Measurements from ENCODE around the gene GMEB2.

GMEB2 gene

DNA sequence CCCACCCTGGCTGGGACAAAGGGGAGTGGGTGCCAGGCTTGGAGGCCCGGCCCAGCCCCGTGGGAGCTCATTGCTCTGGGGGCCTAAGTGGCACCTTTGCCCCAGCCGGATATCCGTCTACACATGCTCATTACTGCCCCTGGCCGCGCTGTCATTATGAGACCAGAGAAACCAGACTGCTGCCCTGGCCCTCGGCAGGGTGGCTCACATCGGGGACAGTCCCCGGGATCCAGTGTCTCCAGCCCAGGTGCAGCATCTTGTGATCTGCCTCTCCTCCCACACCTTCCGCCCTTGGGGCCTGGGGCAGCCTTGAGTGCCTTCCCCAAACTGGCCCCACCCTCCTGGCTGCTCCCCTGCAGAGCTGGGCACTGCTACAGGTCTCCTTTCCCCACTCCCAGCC, 84.2 kb downstream of the GMEB2 start:
- H3K4me3 ChIP-seq (ENCODE audit: low read length), result no peak overlapping the region
- no peaks in the 10 kb centered on the region for H3K27me3 ChIP-seq (ENCODE audit: insufficient read depth, low read length)
- H3K36me3 ChIP-seq (ENCODE audit: insufficient read depth, low read length), result no peaks in the 10 kb centered on the region
- H3K9me3 ChIP-seq (ENCODE audit: insufficient read depth, low read depth, low read length), result no peaks in the 10 kb centered on the region
- no peaks in the 10 kb centered on the region for H3K4me1 ChIP-seq (ENCODE audit: insufficient read depth, low read length)
- 91% methylated on average over 10 of the region's 10 CpGs for WGBS
- no peak overlapping the region for H3K27ac ChIP-seq (ENCODE audit: low read depth, low read length)
- H3K9ac ChIP-seq (ENCODE audit: low read depth, low read length), result no peak overlapping the region

DNA sequence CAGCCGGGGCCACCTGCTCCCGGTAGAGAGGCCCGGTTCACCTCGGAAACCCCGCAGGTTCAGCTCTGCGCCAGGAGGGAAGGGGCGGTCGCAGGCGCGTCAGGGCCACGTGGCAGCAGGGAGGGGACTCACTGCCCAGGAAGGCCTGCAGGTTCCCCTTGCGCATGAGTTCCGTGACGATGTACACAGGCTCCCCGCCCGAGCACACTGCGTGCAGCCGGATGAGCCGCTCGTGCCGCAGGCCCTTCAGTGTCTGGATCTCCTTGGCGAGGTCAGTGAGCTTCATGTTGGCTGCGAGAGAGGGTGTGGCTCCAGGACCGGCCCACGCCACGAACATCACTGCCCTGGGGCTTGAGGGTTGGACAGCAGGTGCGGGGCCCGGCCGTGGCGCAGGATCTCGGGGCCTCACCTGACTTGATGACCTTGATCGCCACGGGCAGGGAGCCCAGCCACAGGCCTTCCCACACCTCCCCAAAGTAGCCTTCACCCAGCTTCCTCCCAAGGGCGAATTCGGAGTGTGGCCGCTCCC, 84.8 kb downstream of the GMEB2 start:
- WGBS, result 93% methylated on average over 36 of the region's 36 CpGs
- Histone ChIP-seq H3K27ac (ENCODE audit: low read depth, low read length) (no peak overlapping the region), H3K36me3 (ENCODE audit: insufficient read depth, low read length) (no peaks in the 10 kb centered on the region), H3K27me3 (ENCODE audit: insufficient read depth, low read length) (no peaks in the 10 kb centered on the region), H3K4me1 (ENCODE audit: insufficient read depth, low read length) (no peaks in the 10 kb centered on the region), H3K9me3 (ENCODE audit: insufficient read depth, low read depth, low read length) (no peaks in the 10 kb centered on the region), H3K9ac (ENCODE audit: low read depth, low read length) (no peak overlapping the region), H3K4me3 (ENCODE audit: low read length) (no peak overlapping the region)

DNA sequence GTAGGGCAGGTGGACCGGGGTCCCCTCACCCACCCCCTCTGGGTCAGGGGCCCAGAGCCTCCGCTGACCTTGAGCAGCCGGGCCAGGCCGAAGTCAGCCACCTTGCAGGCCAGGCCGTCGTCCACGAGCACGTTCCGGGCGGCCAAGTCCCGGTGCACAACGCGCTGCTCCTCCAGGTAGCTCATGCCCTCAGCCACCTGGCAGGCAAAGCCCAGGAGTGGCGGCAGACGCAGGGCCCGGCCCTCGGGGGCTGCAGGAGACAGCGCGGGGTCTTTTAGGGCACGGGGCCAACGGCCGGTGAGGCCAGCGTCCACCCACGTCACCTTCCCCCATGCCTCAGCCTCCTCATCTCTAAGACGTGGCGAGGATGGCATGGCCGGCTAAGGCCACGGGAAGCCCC, 85.5 kb downstream of the GMEB2 start:
- no peaks in the 10 kb centered on the region for H3K9me3 ChIP-seq (ENCODE audit: insufficient read depth, low read depth, low read length)
- no peak overlapping the region for H3K27ac ChIP-seq (ENCODE audit: low read depth, low read length)
- 94% methylated on average over 28 of the region's 28 CpGs for WGBS
- no peaks in the 10 kb centered on the region for H3K36me3 ChIP-seq (ENCODE audit: insufficient read depth, low read length)
- no peak overlapping the region for H3K9ac ChIP-seq (ENCODE audit: low read depth, low read length)
- H3K4me1 ChIP-seq (ENCODE audit: insufficient read depth, low read length), result no peaks in the 10 kb centered on the region
- H3K4me3 ChIP-seq (ENCODE audit: low read length), result no peak overlapping the region
- H3K27me3 ChIP-seq (ENCODE audit: insufficient read depth, low read length), result no peaks in the 10 kb centered on the region

DNA sequence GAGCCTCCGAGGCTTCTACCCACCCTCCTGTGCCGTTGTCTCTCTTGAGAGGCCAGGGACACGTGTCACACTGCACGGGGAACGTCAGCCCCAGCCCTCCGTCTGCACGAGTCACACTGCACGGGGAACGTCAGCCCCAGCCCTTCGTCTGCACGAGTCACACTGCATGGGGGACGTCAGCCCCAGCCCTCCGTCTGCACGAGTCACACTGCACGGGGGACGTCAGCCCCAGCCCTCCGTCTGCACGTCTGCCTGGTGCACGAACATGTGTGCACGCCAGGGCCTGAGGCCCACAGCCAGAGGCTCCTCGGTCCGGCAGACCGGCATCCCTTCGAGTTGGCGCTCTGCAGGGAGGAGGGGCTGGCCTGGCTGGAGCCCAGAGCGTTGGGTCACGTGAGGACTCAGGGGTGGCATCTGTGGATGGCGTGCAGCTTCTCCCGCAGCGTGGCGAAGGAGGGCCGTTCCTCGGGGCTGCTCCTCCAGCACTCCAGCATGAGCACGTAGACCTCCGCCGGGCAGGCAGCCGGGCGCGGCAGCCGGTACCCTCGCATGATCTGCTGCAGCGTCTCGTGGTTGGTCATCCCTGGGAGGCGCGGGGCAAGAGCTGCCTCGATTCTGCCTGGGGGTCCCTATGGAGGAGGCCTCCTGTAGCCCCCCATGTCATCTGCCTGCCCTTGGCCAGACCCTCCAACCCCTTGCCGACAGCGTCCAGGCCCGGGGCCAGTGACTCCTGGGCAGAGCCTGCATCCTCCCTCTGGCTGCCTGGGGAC, 86.3 kb downstream of the GMEB2 start:
- H3K4me1 ChIP-seq (ENCODE audit: insufficient read depth, low read length), result no peaks in the 10 kb centered on the region
- no peaks in the 10 kb centered on the region for H3K27me3 ChIP-seq (ENCODE audit: insufficient read depth, low read length)
- no peak overlapping the region for H3K4me3 ChIP-seq (ENCODE audit: low read length)
- H3K9ac ChIP-seq (ENCODE audit: low read depth, low read length), result no peak overlapping the region
- H3K9me3 ChIP-seq (ENCODE audit: insufficient read depth, low read depth, low read length), result no peaks in the 10 kb centered on the region
- H3K36me3 ChIP-seq (ENCODE audit: insufficient read depth, low read length), result no peaks in the 10 kb centered on the region
- WGBS, result 93% methylated on average over 49 of the region's 49 CpGs
- H3K27ac ChIP-seq (ENCODE audit: low read depth, low read length), result no peak overlapping the region

DNA sequence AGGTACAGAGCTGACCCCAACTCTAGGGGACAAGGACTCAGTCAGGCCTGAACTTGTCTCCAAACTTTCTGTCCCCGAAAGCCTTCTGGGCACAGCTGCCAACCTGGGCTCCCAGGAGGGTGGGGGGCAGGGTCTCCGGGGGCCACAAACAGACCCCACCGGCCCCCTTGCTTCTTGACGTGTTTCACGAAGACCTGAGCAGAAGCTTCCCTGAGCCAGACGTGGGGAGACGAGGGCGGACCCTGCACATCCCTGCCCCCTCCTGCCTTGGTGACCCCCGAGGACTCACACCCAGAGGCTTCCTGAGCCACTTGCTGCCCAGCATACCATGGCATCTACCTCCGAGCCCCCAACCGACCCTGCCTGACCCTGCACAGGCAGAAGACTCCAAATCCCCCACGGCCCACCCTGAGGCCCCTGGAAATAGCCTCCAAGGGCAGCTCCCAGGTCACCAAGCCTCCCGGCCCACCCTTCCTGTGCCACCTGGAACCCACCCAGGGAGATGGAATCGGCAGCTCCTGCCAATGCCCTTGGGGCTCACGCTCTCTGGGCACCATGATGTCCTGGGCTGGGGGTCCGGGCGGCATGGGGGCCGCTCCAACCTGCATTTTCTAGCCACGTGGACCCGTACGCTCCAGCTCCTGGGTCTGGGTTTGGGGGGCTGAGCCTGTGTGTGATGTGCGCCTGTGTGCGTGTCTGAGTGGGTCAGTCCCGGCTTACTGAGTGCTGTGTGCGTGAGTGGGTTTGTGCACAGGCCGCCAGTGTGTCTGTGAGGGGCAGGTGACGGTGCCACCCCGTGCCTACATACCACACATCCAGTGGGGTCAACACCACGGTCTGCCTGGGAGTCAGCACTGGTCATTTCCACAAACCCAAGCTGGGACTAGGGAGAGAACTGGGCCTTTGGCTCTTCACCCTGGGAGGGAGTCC, 87.2 kb downstream of the GMEB2 start:
- H3K4me1 ChIP-seq (ENCODE audit: insufficient read depth, low read length), result no peaks in the 10 kb centered on the region
- WGBS, result 93% methylated on average over 29 of the region's 29 CpGs
- no peak overlapping the region for H3K27ac ChIP-seq (ENCODE audit: low read depth, low read length)
- H3K4me3 ChIP-seq (ENCODE audit: low read length), result no peak overlapping the region
- no peak overlapping the region for H3K9ac ChIP-seq (ENCODE audit: low read depth, low read length)
- no peaks in the 10 kb centered on the region for H3K27me3 ChIP-seq (ENCODE audit: insufficient read depth, low read length)
- H3K36me3 ChIP-seq (ENCODE audit: insufficient read depth, low read length), result no peaks in the 10 kb centered on the region
- H3K9me3 ChIP-seq (ENCODE audit: insufficient read depth, low read depth, low read length), result no peaks in the 10 kb centered on the region

DNA sequence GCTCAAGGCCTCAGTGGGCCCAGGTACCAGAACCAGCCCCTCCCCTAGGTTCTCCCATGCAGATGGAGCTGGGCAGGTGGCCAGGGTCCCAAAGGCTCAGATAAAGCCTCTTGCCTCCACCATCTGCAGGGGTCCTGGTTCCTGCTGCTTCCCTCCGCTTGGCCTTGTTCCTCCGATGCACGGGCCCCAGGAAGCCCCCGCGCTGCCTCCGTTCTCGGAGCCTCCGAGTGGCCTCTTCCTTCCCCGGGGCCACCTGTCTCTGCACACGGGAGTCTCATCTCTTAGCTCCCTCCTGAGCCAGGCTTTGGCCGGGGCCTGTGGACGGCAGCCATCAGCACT, 87.8 kb downstream of the GMEB2 start:
- no peaks in the 10 kb centered on the region for H3K4me1 ChIP-seq (ENCODE audit: insufficient read depth, low read length)
- WGBS, result 90% methylated on average over 12 of the region's 12 CpGs
- no peaks in the 10 kb centered on the region for H3K27me3 ChIP-seq (ENCODE audit: insufficient read depth, low read length)
- H3K27ac ChIP-seq (ENCODE audit: low read depth, low read length), result no peak overlapping the region
- no peaks in the 10 kb centered on the region for H3K9me3 ChIP-seq (ENCODE audit: insufficient read depth, low read depth, low read length)
- no peak overlapping the region for H3K9ac ChIP-seq (ENCODE audit: low read depth, low read length)
- no peaks in the 10 kb centered on the region for H3K36me3 ChIP-seq (ENCODE audit: insufficient read depth, low read length)
- no peak overlapping the region for H3K4me3 ChIP-seq (ENCODE audit: low read length)

DNA sequence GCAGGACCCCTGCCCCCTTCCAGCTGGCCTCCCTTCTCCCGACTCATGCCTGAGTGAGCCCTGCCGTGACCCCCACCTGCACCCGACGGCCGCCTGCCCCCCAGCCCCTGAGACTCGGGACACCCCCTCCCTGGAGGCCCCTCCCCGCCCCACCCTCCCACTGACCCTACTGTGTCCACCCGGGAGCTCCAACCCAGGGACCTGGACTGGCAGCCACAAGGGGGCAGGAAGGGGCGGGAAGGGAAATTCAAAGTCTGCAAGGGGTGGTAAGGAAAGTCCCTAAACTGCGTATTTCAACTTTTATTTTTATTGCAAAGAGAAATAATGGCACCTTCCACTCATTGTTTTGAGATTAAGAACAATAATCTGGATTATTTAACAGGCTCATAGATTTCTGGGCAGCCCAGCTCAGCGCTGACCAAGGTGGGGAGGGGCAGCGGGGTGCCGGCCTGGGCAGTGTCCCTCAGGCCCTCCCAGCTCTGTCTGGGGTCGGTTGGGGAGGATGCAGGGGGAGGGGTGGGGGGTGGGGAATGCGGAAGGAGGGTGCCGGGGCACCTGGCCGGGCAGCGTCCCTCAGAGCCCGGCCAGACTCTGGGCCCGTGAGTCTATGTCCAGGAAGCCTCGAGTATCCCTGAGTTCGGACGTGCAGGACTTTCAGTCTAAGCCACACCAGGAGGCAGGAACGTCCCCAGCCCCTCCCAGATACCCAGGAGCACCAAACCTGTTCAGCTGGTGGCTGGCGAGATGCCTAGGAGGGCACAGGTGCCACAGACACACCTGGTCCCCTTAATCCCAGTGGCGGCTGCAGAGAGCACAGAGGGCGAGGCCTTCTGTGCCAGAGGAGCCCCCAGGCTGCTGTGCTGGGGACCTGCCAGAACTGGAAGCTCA, 88.5 kb downstream of the GMEB2 start:
- H3K4me3 ChIP-seq (ENCODE audit: low read length), result peak overlapping the region; percentile 49

More for the DNA sequence above, 88.5 kb downstream of the GMEB2 start:
- H3K4me1 ChIP-seq (ENCODE audit: insufficient read depth, low read length), result no peaks in the 10 kb centered on the region
- no peaks in the 10 kb centered on the region for H3K9me3 ChIP-seq (ENCODE audit: insufficient read depth, low read depth, low read length)
- H3K27me3 ChIP-seq (ENCODE audit: insufficient read depth, low read length), result no peaks in the 10 kb centered on the region
- no peak overlapping the region for H3K9ac ChIP-seq (ENCODE audit: low read depth, low read length)
- H3K27ac ChIP-seq (ENCODE audit: low read depth, low read length), result no peak overlapping the region
- WGBS, result 61% methylated on average over 21 of the region's 27 CpGs
- no peaks in the 10 kb centered on the region for H3K36me3 ChIP-seq (ENCODE audit: insufficient read depth, low read length)
